Caco-2 (cell line): ENCODE measurements around the gene DYNLRB2. TPM values are rescaled to one million over a fixed set of nuclear protein-coding genes. Genes with fewer than 3 reads are reported as not detected.

Experiments used
- BruUV-seq: library from RNA; stranded (reverse); fragments of 400-500 nt; replicated peaks from 2 replicates; lab custom pipeline; 2021; lab: Mats Ljungman, UMichigan
- CTCF ChIA-PET: fragments of 300-600 bp; sonication (Branson Sonifier 250); formaldehyde crosslinking; loops from one replicate; lab custom pipeline; 2022; ENCODE audit warnings: antibody characterized with exemption; lab: Charles Lee
- POLR2A ChIA-PET: fragments of 300-600 bp; sonication (Branson Sonifier 250); formaldehyde crosslinking; loops from one replicate; lab custom pipeline; 2022; ENCODE audit warnings: antibody characterized with exemption; lab: Charles Lee
- DNase-seq, 2 experiments: peaks; one replicate each; pipeline versions ENCODE4 v3.0.0 to v3.0.0-alpha.2; 2020 to 2022
- H3K27me3 ChIP-seq: replicated peaks from 2 replicates; pipeline ENCODE4 v1.6.0; 2011; ENCODE audit warnings: low read length; ENCODE audit not compliant: control insufficient read depth, insufficient read depth
- H3K36me3 ChIP-seq: 2 replicates; pipeline ENCODE4 v1.5.1; 2011; ENCODE audit warnings: low read length; ENCODE audit not compliant: control insufficient read depth, insufficient read depth
- H3K4me1 ChIP-seq: fragments of 250-450 bp; sonication (Bioruptor Pico); 2 replicates; pipeline ENCODE4 v1.5.1; 2020; ENCODE audit warnings: mild to moderate bottlenecking
- H3K4me3 ChIP-seq: 2 replicates; pipeline ENCODE4 v1.5.1; 2011; ENCODE audit warnings: low read depth, mild to moderate bottlenecking, control low read depth, low read length
- H3K9me3 ChIP-seq: fragments of 250-450 bp; sonication (Bioruptor Pico); 2 replicates; pipeline ENCODE4 v1.5.1; 2020; ENCODE audit warnings: mild to moderate bottlenecking, moderate library complexity
- H3K27ac Mint-ChIP-seq: one replicate; pipeline ENCODE4 v1.8.0; 2022; ENCODE audit warnings: mixed read lengths; ENCODE audit not compliant: unreplicated experiment
- H3K27me3 Mint-ChIP-seq: one replicate; pipeline ENCODE4 v1.8.0; 2022; ENCODE audit warnings: mixed read lengths; ENCODE audit not compliant: insufficient read depth, unreplicated experiment
- H3K36me3 Mint-ChIP-seq: one replicate; pipeline ENCODE4 v1.8.0; 2022; ENCODE audit warnings: mild to moderate bottlenecking, mixed read lengths; ENCODE audit not compliant: insufficient read depth, unreplicated experiment
- H3K4me1 Mint-ChIP-seq: one replicate; pipeline ENCODE4 v1.8.0; 2022; ENCODE audit warnings: low read depth, mixed read lengths; ENCODE audit not compliant: unreplicated experiment
- H3K4me3 Mint-ChIP-seq: one replicate; pipeline ENCODE4 v1.8.0; 2022; ENCODE audit warnings: mild to moderate bottlenecking, moderate library complexity, mixed read lengths; ENCODE audit not compliant: unreplicated experiment
- H3K9me3 Mint-ChIP-seq: one replicate; pipeline ENCODE4 v1.8.0; 2022; ENCODE audit warnings: mixed read lengths; ENCODE audit not compliant: unreplicated experiment
- intact Hi-C: fragments of 100-400 bp; cut with micrococcal nuclease; formaldehyde crosslinking; loops from one replicate; pipeline ENCODE4 v1.10.0; 2022; ENCODE audit not compliant: unreplicated experiment
- total RNA-seq: library from RNA; stranded (reverse); gene quantifications from 2 replicates; pipeline ENCODE4 v1.2.3, GENCODE V29; 2022
- TF ChIP-seq, protein P1 (sequence below), 2 experiments: fragments of 200-600 bp in 1 of 2; IDR thresholded peaks; 1 replicate in 1 of 2; 2 replicates in 1 of 2; pipeline versions ENCODE4 v1.5.1 to v1.8.0; 2011 to 2022; ENCODE audit warnings: antibody characterized with exemption in 1 of 2, control low read depth in 1 of 2, inconsistent platforms in 1 of 2, low read depth in 1 of 2, low read length in 1 of 2, mild to moderate bottlenecking in 1 of 2, moderate library complexity in 1 of 2; ENCODE audit not compliant: insufficient read depth in 1 of 2, severe bottlenecking in 1 of 2, unreplicated experiment in 1 of 2

The DYNLRB2 gene
- total RNA-seq, 1 experiment from 2014 or later = not detected

DNA sequence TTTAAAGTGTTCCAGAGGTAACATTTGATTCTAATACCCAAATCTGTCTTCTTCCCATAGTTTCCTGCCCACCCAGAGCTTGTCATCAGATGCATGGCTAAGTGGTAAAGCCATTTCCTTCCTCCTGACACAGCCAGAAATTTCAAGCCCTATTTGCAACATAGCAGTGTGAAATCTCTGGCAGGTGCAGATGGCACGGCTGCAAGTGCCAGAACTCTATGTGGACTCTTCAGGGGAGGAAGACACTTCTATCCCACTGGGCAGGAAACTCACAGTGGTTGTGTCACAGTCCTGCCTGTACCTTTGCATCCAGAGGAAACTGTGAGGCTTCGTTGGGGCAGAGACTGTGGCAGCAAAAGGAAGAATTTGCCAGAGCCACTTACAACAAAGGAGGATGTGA lies 13.2 kb downstream of the DYNLRB2 start:
- Mint-ChIP-seq H3K27ac (no peak overlapping the region), H3K27me3 (peaks cover 6% of the 10 kb centered on the region), H3K36me3 (no peaks in the 10 kb centered on the region), H3K4me1 (no peaks in the 10 kb centered on the region), H3K9me3 (no peaks in the 10 kb centered on the region), H3K4me3 (no peak overlapping the region)
- TF ChIP-seq, protein P1, sequence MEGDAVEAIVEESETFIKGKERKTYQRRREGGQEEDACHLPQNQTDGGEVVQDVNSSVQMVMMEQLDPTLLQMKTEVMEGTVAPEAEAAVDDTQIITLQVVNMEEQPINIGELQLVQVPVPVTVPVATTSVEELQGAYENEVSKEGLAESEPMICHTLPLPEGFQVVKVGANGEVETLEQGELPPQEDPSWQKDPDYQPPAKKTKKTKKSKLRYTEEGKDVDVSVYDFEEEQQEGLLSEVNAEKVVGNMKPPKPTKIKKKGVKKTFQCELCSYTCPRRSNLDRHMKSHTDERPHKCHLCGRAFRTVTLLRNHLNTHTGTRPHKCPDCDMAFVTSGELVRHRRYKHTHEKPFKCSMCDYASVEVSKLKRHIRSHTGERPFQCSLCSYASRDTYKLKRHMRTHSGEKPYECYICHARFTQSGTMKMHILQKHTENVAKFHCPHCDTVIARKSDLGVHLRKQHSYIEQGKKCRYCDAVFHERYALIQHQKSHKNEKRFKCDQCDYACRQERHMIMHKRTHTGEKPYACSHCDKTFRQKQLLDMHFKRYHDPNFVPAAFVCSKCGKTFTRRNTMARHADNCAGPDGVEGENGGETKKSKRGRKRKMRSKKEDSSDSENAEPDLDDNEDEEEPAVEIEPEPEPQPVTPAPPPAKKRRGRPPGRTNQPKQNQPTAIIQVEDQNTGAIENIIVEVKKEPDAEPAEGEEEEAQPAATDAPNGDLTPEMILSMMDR (IDR thresholded peaks at IDR 0.05; ENCODE audit: insufficient read depth in 1 of 2, low read depth in 1 of 2, low read length in 1 of 2, severe bottlenecking in 1 of 2, unreplicated experiment in 1 of 2) = no peak
- Histone ChIP-seq H3K4me1 (no peaks in the 10 kb centered on the region), H3K4me3 (no peak overlapping the region), H3K36me3 (no peaks in the 10 kb centered on the region), H3K9me3 (no peaks in the 10 kb centered on the region), H3K27me3 (no peaks in the 10 kb centered on the region; the same call in 1 of the 2 replicates)
- ChIA-PET POLR2A (no interaction called here), CTCF (no interaction called here)
- no peak for DNase-seq
- intact Hi-C loops = no loop called here
- BruUV-seq = no TSS peak

DNA sequence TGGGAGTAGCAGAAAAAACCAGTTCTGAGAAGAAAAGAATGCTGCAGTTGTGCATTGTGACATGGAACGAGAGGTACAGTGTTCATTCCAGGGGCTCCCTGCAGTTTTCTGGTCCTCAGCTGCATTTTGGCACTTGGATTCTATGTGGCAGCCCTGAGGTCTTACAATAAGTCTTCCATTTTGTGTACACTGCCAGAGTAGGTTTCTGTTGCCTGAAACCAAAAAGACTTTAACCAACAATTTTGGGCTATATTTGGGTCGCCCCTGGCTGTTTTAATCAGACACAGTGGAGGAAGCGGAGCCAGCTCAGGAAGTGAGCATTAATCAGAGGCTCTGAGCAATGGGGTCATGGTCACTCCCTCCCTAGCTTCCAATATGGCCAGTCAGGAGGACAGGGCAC lies 15.7 kb downstream of the DYNLRB2 start:
- no peaks in the 10 kb centered on the region for H3K9me3 Mint-ChIP-seq
- POLR2A ChIA-PET = no interaction called here
- no peaks in the 10 kb centered on the region for H3K36me3 Mint-ChIP-seq
- TF ChIP-seq, protein P1 (IDR thresholded peaks at IDR 0.05; ENCODE audit: insufficient read depth in 1 of 2, low read depth in 1 of 2, low read length in 1 of 2, severe bottlenecking in 1 of 2, unreplicated experiment in 1 of 2) = no peak
- H3K27me3 ChIP-seq = no peaks in the 10 kb centered on the region; the same call in 1 of the 2 replicates
- H3K9me3 ChIP-seq = no peaks in the 10 kb centered on the region
- H3K4me3 ChIP-seq = no peak overlapping the region
- peaks cover 17% of the 10 kb centered on the region for H3K27me3 Mint-ChIP-seq
- intact Hi-C loops = no loop called here
- no peaks in the 10 kb centered on the region for H3K4me1 Mint-ChIP-seq
- no TSS peak for BruUV-seq
- no peak overlapping the region for H3K4me3 Mint-ChIP-seq
- H3K36me3 ChIP-seq = no peaks in the 10 kb centered on the region
- no peak for DNase-seq
- no peaks in the 10 kb centered on the region for H3K4me1 ChIP-seq
- no peak overlapping the region for H3K27ac Mint-ChIP-seq
- CTCF ChIA-PET = no interaction called here

- no peaks in the 10 kb centered on the region for H3K9me3 Mint-ChIP-seq
- no peaks in the 10 kb centered on the region for H3K4me1 Mint-ChIP-seq
- Histone ChIP-seq H3K9me3 (no peaks in the 10 kb centered on the region), H3K36me3 (no peaks in the 10 kb centered on the region), H3K4me1 (no peaks in the 10 kb centered on the region), H3K27me3 (no peaks in the 10 kb centered on the region; the same call in 1 of the 2 replicates), H3K4me3 (no peak overlapping the region)
- no peak overlapping the region for H3K4me3 Mint-ChIP-seq
- H3K27me3 Mint-ChIP-seq = peaks cover 17% of the 10 kb centered on the region
- no peak for DNase-seq
- intact Hi-C loops = no loop called here
- POLR2A ChIA-PET = no interaction called here
- CTCF ChIA-PET = no interaction called here
- H3K36me3 Mint-ChIP-seq = no peaks in the 10 kb centered on the region
- BruUV-seq = no TSS peak
- TF ChIP-seq, protein P1 (IDR thresholded peaks at IDR 0.05; ENCODE audit: insufficient read depth in 1 of 2, low read depth in 1 of 2, low read length in 1 of 2, severe bottlenecking in 1 of 2, unreplicated experiment in 1 of 2) = no peak
- no peak overlapping the region for H3K27ac Mint-ChIP-seq
Measured at GRCh38 chr16:80557037-80557436, 16.2 kb downstream of the DYNLRB2 start.
